GM12878 (cell line): ENCODE data around the gene TXLNB. TPM values are rescaled to one million over a fixed set of nuclear protein-coding genes. Genes with fewer than 3 reads are reported as not detected.

Experiments used
- ATAC-seq: fragments of 200-7000 bp; cut with Tn5 transposase; 3 replicates; pipeline ENCODE4 v1.9.1; 2020; ENCODE audit warnings: mild to moderate bottlenecking, moderate library complexity
- BruUV-seq: library from RNA; stranded (reverse); fragments of 400-500 nt; replicated peaks from 2 replicates; lab custom pipeline; 2021; lab: Mats Ljungman, UMichigan
- CTCF ChIA-PET: fragments of 300-600 bp; sonication (Branson Sonifier 250); formaldehyde crosslinking; extraction: SDS; loops from one replicate; lab custom pipeline; 2021; ENCODE audit warnings: inconsistent platforms; lab: Yijun Ruan, JAX
- POLR2A ChIA-PET: fragments of 350-600 bp; formaldehyde crosslinking; extraction: SDS; loops from one replicate; lab custom pipeline; 2021; ENCODE audit warnings: inconsistent platforms; lab: Charles Lee
- RAD21 ChIA-PET: fragments of 300-600 bp; sonication (Branson Sonifier 250); formaldehyde crosslinking; loops from one replicate; lab custom pipeline; 2023; ENCODE audit warnings: antibody characterized with exemption; ENCODE audit not compliant: unreplicated experiment; lab: Charles Lee
- SMC1A ChIA-PET: fragments of 300-600 bp; sonication (Branson Sonifier 250); formaldehyde crosslinking; loops from one replicate; lab custom pipeline; 2023; ENCODE audit not compliant: unreplicated experiment, uncharacterized antibody; lab: Charles Lee
- DNase-seq: peaks from one replicate; pipeline ENCODE4 v3.0.0-alpha.2; 2011; ENCODE audit warnings: low read depth, low spot score
- FAIRE-seq: peaks from 3 replicates; lab custom pipeline; 2011; peaks lifted over from hg19 to GRCh38; lab: Jason Lieb, UNC
- H2AFZ ChIP-seq: 2 replicates; pipeline ENCODE4 v1.6.0; 2011; ENCODE audit warnings: low read depth, low read length, control low read depth; ENCODE audit not compliant: control insufficient read depth
- H3K27ac ChIP-seq: 2 replicates; pipeline ENCODE4 v1.5.1; 2011; ENCODE audit warnings: control low read depth; ENCODE audit not compliant: control insufficient read depth, insufficient read depth
- H3K27me3 ChIP-seq, 2 experiments: replicated peaks in 1 of 2; 2 replicates each; pipeline versions ENCODE4 v1.6.0 to v1.6.1; 2011; ENCODE audit warnings: low read length in 1 of 2; ENCODE audit not compliant: control insufficient read depth in 2 of 2, insufficient read depth in 2 of 2
- H3K36me3 ChIP-seq, 2 experiments: 2 replicates each; pipeline ENCODE4 v1.5.1; 2011; ENCODE audit warnings: low read length in 1 of 2; ENCODE audit not compliant: control insufficient read depth in 2 of 2, insufficient read depth in 2 of 2
- H3K4me1 ChIP-seq: 2 replicates; pipeline ENCODE4 v1.6.1; 2011; ENCODE audit warnings: mild to moderate bottlenecking, low read length, moderate library complexity, mixed read lengths; ENCODE audit not compliant: control insufficient read depth, insufficient read depth
- H3K4me2 ChIP-seq: 2 replicates; pipeline ENCODE4 v1.6.0; 2011; ENCODE audit warnings: control low read depth; ENCODE audit not compliant: control insufficient read depth, insufficient read depth
- H3K4me3 ChIP-seq: fragments of 200-600 bp; sonication (generic); 2 replicates; pipeline ENCODE4 v1.5.1; 2016
- H3K79me2 ChIP-seq: 2 replicates; pipeline ENCODE4 v1.6.0; 2011; ENCODE audit warnings: low read length; ENCODE audit not compliant: control insufficient read depth, insufficient read depth
- H3K9ac ChIP-seq: 2 replicates; pipeline ENCODE4 v1.8.0; 2011; ENCODE audit warnings: low read length, control low read depth, mixed read lengths; ENCODE audit not compliant: control insufficient read depth, insufficient read depth
- H3K9me3 ChIP-seq: replicated peaks from 3 replicates; pipeline ENCODE4 v1.5.1; 2011; ENCODE audit warnings: mild to moderate bottlenecking, low read length; ENCODE audit not compliant: control insufficient read depth, insufficient read depth
- H4K20me1 ChIP-seq: 2 replicates; pipeline ENCODE4 v1.6.0; 2011; ENCODE audit not compliant: control insufficient read depth, insufficient read depth
- ASH2L ChIP-seq: fragments of 300-600, 200-600 bp; sonication (generic); IDR thresholded peaks from 2 replicates; pipeline ENCODE4 v1.6.1; 2017; ENCODE audit warnings: low read depth, mild to moderate bottlenecking, borderline replicate concordance
- BRCA1 ChIP-seq: IDR thresholded peaks from 2 replicates; pipeline ENCODE4 v1.6.1; 2011; ENCODE audit warnings: low read depth, low read length, improper control_type of control experiment
- CREB1 ChIP-seq: IDR thresholded peaks from 2 replicates; pipeline ENCODE4 v1.6.1; 2012; ENCODE audit warnings: low read depth, mild to moderate bottlenecking, inconsistent platforms
- MYB ChIP-seq: fragments of 150-350 bp; IDR thresholded peaks from 2 replicates; pipeline ENCODE4 v1.6.1; 2014; ENCODE audit warnings: mild to moderate bottlenecking, low read depth, low read length, borderline replicate concordance
- NR2C2 ChIP-seq: IDR thresholded peaks from 2 replicates; pipeline ENCODE4 v1.6.1; 2011; ENCODE audit warnings: borderline replicate concordance, low read depth; ENCODE audit not compliant: control insufficient read depth, insufficient read length
- PKNOX1 ChIP-seq: fragments of 450-650 bp; IDR thresholded peaks from 2 replicates; pipeline ENCODE4 v1.6.1; 2016; ENCODE audit warnings: mild to moderate bottlenecking
- PRDM15 ChIP-seq: fragments of 450-650 bp; formaldehyde crosslinking; IDR thresholded peaks from 2 replicates; pipeline ENCODE4 v1.4.0; 2020; ENCODE audit warnings: mild to moderate bottlenecking, moderate library complexity
- RB1 ChIP-seq: fragments of 450-650 bp; formaldehyde crosslinking; IDR thresholded peaks from 2 replicates; pipeline ENCODE4 v1.6.1; 2017; ENCODE audit warnings: mild to moderate bottlenecking, borderline replicate concordance
- SMAD5 ChIP-seq: IDR thresholded peaks from 2 replicates; pipeline ENCODE4 v1.6.1; 2016; ENCODE audit warnings: antibody characterized with exemption, low read depth
- WGBS: methylation state at CpG from one replicate; pipeline ENCODE4 v1.1.6; 2016; ENCODE audit warnings: low lambda C conversion rate; ENCODE audit not compliant: insufficient replicate concordance, insufficient coverage; ENCODE audit errors: missing lambda C conversion rate; 5-methylcytosine and 5-hydroxymethylcytosine counted together
- in situ Hi-C: fragments of 300-500 bp; cut with MboI; formaldehyde crosslinking; loops from 9 replicates; pipeline ENCODE4 v1.14.3; 2018; ENCODE audit warnings: mixed read lengths
- intact Hi-C: fragments of 100-400 bp; cut with micrococcal nuclease; formaldehyde crosslinking; loops from one replicate; pipeline ENCODE4 v1.14.2; 2022; ENCODE audit not compliant: unreplicated experiment
- polyA plus RNA-seq, 11 experiments: library from polyadenylated mRNA; depleted of rRNA in 4 of 11; unstranded in 6 of 11; stranded (reverse) in 5 of 11; fragments of >200 nt; fragmentation: Nextera tagmentation in 4 of 11; fragmentation: Illumina TruSeq in 1 of 11; extraction: Ambion mirVana in 4 of 11; extraction: Trizol in 1 of 11; gene quantifications; 1 replicate in 1 of 11; 2 replicates in 10 of 11; pipeline versions ENCODE4 v1.2.1 to v1.2.3, GENCODE V29; 2011 to 2016; ENCODE audit warnings: inconsistent platforms in 2 of 11, missing spikeins in 2 of 11, low read depth in 1 of 11
- total RNA-seq, 4 experiments: library from RNA; depleted of rRNA in 3 of 4; stranded (reverse); fragments of >200 nt in 3 of 4; fragmentation: Illumina TruSeq in 1 of 4; extraction: Trizol in 1 of 4; gene quantifications; 2 replicates each; pipeline versions ENCODE4 v1.2.1 to v1.2.3, GENCODE V29; 2013 to 2021
- TF ChIP-seq, protein P1 (sequence below): fragments of 450-650 bp; IDR thresholded peaks from 2 replicates; pipeline ENCODE4 v1.6.1; 2017; ENCODE audit warnings: mild to moderate bottlenecking, moderate library complexity

Gene TXLNB
- total and polyA plus RNA-seq, 10 of the 15 experiments (the other 5 are each of a cell fraction or from before 2014, with no cell fraction given): 0.07 to 1.3 (median 0.22) TPM; not detected in 1

DNA sequence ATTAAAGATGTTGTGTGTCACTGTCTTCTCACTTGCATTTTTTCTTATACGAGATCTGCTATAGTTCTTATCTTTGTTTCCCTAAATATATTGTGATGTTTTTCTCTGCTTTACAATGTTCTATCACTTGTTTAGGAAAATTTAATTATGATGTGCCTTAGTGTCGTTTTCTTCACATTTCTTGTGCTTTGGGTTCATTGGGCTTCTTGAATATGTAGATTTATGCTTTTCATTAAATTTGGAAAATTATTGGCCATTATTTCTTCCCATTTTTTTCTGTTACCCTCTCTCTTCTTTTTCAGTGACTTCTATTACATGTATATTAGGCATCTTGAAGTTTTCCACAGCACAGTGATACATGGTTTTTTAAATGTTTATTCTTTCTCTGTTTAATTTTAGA lies 49.3 kb upstream of the TXLNB start (continued):
- TF ChIP-seq, protein P1, sequence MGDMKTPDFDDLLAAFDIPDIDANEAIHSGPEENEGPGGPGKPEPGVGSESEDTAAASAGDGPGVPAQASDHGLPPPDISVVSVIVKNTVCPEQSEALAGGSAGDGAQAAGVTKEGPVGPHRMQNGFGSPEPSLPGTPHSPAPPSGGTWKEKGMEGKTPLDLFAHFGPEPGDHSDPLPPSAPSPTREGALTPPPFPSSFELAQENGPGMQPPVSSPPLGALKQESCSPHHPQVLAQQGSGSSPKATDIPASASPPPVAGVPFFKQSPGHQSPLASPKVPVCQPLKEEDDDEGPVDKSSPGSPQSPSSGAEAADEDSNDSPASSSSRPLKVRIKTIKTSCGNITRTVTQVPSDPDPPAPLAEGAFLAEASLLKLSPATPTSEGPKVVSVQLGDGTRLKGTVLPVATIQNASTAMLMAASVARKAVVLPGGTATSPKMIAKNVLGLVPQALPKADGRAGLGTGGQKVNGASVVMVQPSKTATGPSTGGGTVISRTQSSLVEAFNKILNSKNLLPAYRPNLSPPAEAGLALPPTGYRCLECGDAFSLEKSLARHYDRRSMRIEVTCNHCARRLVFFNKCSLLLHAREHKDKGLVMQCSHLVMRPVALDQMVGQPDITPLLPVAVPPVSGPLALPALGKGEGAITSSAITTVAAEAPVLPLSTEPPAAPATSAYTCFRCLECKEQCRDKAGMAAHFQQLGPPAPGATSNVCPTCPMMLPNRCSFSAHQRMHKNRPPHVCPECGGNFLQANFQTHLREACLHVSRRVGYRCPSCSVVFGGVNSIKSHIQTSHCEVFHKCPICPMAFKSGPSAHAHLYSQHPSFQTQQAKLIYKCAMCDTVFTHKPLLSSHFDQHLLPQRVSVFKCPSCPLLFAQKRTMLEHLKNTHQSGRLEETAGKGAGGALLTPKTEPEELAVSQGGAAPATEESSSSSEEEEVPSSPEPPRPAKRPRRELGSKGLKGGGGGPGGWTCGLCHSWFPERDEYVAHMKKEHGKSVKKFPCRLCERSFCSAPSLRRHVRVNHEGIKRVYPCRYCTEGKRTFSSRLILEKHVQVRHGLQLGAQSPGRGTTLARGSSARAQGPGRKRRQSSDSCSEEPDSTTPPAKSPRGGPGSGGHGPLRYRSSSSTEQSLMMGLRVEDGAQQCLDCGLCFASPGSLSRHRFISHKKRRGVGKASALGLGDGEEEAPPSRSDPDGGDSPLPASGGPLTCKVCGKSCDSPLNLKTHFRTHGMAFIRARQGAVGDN: no peak
- TF ChIP-seq BRCA1 (no peak), SMAD5 (no peak)

GRCh38 chr6:139338795-139339194 lies 47.0 kb upstream of the TXLNB start:
- no peak overlapping the region for H2AFZ ChIP-seq
- WGBS: 85% methylated on average over 9 of the region's 9 CpGs
- CTCF ChIA-PET: interaction anchor here (0.7 to 2.6 kb wide), 5 partner anchors 9 to 119 kb away, joined by 3 to 8 read pairs (median 4); no protein-coding TSS in a partner anchor
- no peak for ATAC-seq
- intact Hi-C loops: no loop called here
- TF ChIP-seq MYB: no peak
- TF ChIP-seq RB1: no peak
- no peak for TF ChIP-seq NR2C2
- TF ChIP-seq PKNOX1: no peak
- no peak for TF ChIP-seq CREB1
- TF ChIP-seq ASH2L: no peak
- no peak for TF ChIP-seq PRDM15 (CRISPR knock-in tag)
- TF ChIP-seq, all 136 proteins: peak for 0
- Histone ChIP-seq H3K4me1 (peaks cover 13% of the 10 kb centered on the region), H4K20me1 (no peaks in the 10 kb centered on the region), H3K27me3 (no peaks in the 10 kb centered on the region), H3K9ac (no peak overlapping the region), H3K36me3 (no peaks in the 10 kb centered on the region), H3K4me3 (no peak overlapping the region), H3K4me2 (no peak overlapping the region), H3K9me3 (no peaks in the 10 kb centered on the region), H3K27ac (no peak overlapping the region), H3K79me2 (no peaks in the 10 kb centered on the region)
- DNase-seq (no peak), FAIRE-seq (no peak)
- BruUV-seq: no TSS peak
- in situ Hi-C loops: no loop called here
- POLR2A ChIA-PET: interaction anchor here (0.5 to 0.6 kb wide), 2 partner anchors 56 to 71 kb away, joined by 3 to 4 read pairs; no protein-coding TSS in a partner anchor
- SMC1A ChIA-PET: interaction anchor here (0.8 to 6.7 kb wide), 7 partner anchors 9 to 364 kb away, joined by 3 to 50 read pairs (median 3); partner anchors contain the start of gene TXLNB
- RAD21 ChIA-PET: interaction anchor here (0.9 to 1.9 kb wide), 3 partner anchors 9 to 68 kb away, joined by 3 to 5 read pairs (median 3); no protein-coding TSS in a partner anchor
